GM10266 (cell line): ENCODE measurements around the gene HSPB6.
A peak's percentile ranks its signal among the peaks of the same experiment; 100 is the strongest.

Experiments
- DNase-seq: peaks from one replicate; pipeline ENCODE4 v3.0.0; 2012; ENCODE audit errors: extremely low spot score
- CTCF ChIP-seq: IDR thresholded peaks from 2 replicates; pipeline ENCODE4 v1.5.1; 2012; ENCODE audit warnings: mild to moderate bottlenecking, low read depth; ENCODE audit not compliant: control insufficient read depth, insufficient read depth; ENCODE audit errors: missing control alignments

Gene HSPB6

GRCh38 chr19:35714601-35715354 is 42.1 kb downstream of the HSPB6 start:
- DNase-seq = no peak
- peak; percentile 43 for TF ChIP-seq CTCF

GRCh38 chr19:35713904-35714495 is 42.8 kb downstream of the HSPB6 start:
- no peak for TF ChIP-seq CTCF
- DNase-seq = no peak

GRCh38 chr19:35713506-35713850 is 43.4 kb downstream of the HSPB6 start:
- TF ChIP-seq CTCF = no peak

GRCh38 chr19:35712567-35713505 is 44.0 kb downstream of the HSPB6 start:
- no peak for TF ChIP-seq CTCF
- DNase-seq = peak; percentile 86

More at GRCh38 chr19:35713506-35713850, 43.4 kb downstream of the HSPB6 start:
- DNase-seq = no peak

DNA sequence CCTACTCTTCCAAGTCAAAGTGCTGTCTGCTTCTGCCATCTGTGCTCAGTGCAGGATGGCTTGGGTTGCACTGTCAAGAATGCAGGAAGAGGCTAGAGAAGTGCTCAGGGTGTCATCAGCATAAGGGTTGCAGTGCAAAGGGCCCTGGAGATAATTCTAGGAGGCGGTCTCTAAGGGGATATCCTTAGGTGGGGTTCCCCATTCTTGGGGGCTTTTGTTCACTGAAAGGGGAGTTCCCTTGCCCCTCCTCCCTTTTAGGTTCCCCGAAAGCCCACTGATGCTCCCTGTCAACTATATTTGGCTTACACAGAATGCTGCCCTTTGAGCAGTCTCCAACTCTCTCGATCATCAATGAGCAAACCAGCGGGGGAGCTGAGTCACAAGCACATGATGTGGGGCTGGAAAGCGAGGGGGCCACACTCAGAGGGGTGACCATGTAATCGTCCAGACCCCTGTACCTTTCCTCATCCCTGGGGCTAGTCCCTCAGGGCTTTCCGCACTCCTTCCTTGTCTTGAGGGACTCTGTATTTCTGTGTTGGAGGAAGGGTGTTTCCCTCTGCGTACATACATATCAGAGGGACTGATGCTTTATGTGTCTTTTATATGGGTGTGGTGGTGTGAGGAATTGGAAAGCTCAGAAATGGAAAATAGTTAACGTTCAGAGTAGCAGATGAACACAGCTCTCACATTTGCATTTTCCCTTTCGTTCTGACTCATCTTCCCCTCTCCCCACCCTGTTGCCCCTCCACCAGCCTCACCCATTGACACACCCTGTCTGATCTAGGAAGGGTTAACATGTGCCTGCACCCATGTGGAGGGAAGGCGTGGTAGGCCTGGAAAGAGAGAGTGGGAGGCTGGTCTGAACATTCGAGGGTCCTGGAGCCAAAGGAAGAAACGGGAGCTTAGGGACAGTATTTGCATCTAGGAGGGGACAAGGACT is 45.8 kb downstream of the HSPB6 start:
- no peak for TF ChIP-seq CTCF
- DNase-seq = peak; percentile 71

DNA sequence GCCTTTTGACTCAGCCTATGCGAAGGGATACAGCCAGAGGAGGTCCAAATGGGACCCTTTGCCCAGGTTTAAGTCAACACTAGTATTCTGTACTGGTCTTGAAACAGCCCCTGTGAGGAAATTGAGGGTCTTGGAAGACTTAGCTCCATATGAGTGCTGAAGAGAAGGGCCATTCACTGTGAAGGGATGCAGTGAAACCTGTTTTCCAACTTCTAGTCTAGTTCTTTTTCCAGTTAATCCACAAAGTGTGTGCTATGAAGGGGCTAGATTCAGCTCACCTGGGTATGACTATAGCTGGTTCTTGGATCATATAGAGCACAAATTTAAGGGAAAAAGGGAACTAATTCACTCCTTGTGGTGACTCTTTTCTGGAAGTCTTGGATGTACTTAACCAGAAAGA is 48.4 kb downstream of the HSPB6 start:
- no peak for TF ChIP-seq CTCF
- DNase-seq = no peak
